ENCODE data around the gene CHRNA9. TPM values are rescaled to one million over a fixed set of nuclear protein-coding genes. Genes with fewer than 3 reads are reported as not detected.

CHRNA9 gene
- total RNA-seq, 4 donors from 2014 or later, result not detected

GRCh38 chr4:40299126-40299525 is 36.0 kb upstream of the CHRNA9 start:
- no peak for TF ChIP-seq CTCF (IDR thresholded peaks at IDR 0.05; ENCODE audit: low read depth)

- TF ChIP-seq CTCF (IDR thresholded peaks at IDR 0.05; ENCODE audit: low read depth), result no peak
Measured at GRCh38 chr4:40299811-40300292, 35.3 kb upstream of the CHRNA9 start.

GRCh38 chr4:40300371-40301162 is 34.6 kb upstream of the CHRNA9 start:
- no peak for TF ChIP-seq CTCF (IDR thresholded peaks at IDR 0.05; ENCODE audit: low read depth)

GRCh38 chr4:40301603-40302002 is 33.5 kb upstream of the CHRNA9 start:
- no peak for TF ChIP-seq CTCF (IDR thresholded peaks at IDR 0.05; ENCODE audit: low read depth)

- no peak for TF ChIP-seq CTCF (IDR thresholded peaks at IDR 0.05; ENCODE audit: low read depth)
Measured at GRCh38 chr4:40303751-40304150, 31.4 kb upstream of the CHRNA9 start.

GRCh38 chr4:40305328-40306170 is 29.6 kb upstream of the CHRNA9 start:
- no peak for TF ChIP-seq CTCF (IDR thresholded peaks at IDR 0.05; ENCODE audit: low read depth)

- no peak for TF ChIP-seq CTCF (IDR thresholded peaks at IDR 0.05; ENCODE audit: low read depth)
Measured at GRCh38 chr4:40306226-40306625, 28.9 kb upstream of the CHRNA9 start.
